HG03103 (cell line): ENCODE results near the gene LYPLAL1.
A peak's percentile ranks its signal among the peaks of the same experiment; 100 is the strongest.

ENCODE experiments used
- ATAC-seq: cut with Tn5 transposase; IDR thresholded peaks from one replicate; pipeline ENCODE4 v1.9.1; 2021; ENCODE audit warnings: low read depth; ENCODE audit not compliant: unreplicated experiment

LYPLAL1 gene

GRCh38 chr1:219173758-219174459 lies at the start of gene LYPLAL1:
TSS of gene LYPLAL1 (plus strand) at chr1:219173878. CDS start at chr1:219173891, 13 bp downstream.
- ATAC-seq, result peak; percentile 62

- no peak for ATAC-seq
Observed at GRCh38 chr1:219124163-219124562, 49.5 kb upstream of the LYPLAL1 start.

- no peak for ATAC-seq
Observed at GRCh38 chr1:219125342-219125741, 48.3 kb upstream of the LYPLAL1 start.

GRCh38 chr1:219126377-219126776 lies 47.3 kb upstream of the LYPLAL1 start:
- no peak for ATAC-seq

- ATAC-seq, result no peak
Observed at GRCh38 chr1:219128957-219129356, 44.7 kb upstream of the LYPLAL1 start.

- no peak for ATAC-seq
Observed at GRCh38 chr1:219130366-219130935, 43.2 kb upstream of the LYPLAL1 start.

GRCh38 chr1:219132939-219133338 lies 40.7 kb upstream of the LYPLAL1 start:
- no peak for ATAC-seq

GRCh38 chr1:219138747-219139146 lies 34.9 kb upstream of the LYPLAL1 start:
- no peak for ATAC-seq

GRCh38 chr1:219140303-219140877 lies 33.3 kb upstream of the LYPLAL1 start:
- ATAC-seq, result no peak

GRCh38 chr1:219143735-219144134 lies 29.9 kb upstream of the LYPLAL1 start:
- ATAC-seq, result no peak

GRCh38 chr1:219144658-219145315 lies 28.9 kb upstream of the LYPLAL1 start:
- ATAC-seq, result no peak

GRCh38 chr1:219147571-219148019 lies 26.1 kb upstream of the LYPLAL1 start:
- no peak for ATAC-seq

- ATAC-seq, result no peak
Observed at GRCh38 chr1:219149009-219149577, 24.6 kb upstream of the LYPLAL1 start.

- no peak for ATAC-seq
Observed at GRCh38 chr1:219149953-219150352, 23.7 kb upstream of the LYPLAL1 start.

GRCh38 chr1:219150913-219151312 lies 22.8 kb upstream of the LYPLAL1 start:
- ATAC-seq, result no peak

GRCh38 chr1:219151467-219151866 lies 22.2 kb upstream of the LYPLAL1 start:
- ATAC-seq, result no peak

- ATAC-seq, result no peak
Observed at GRCh38 chr1:219152751-219153150, 20.9 kb upstream of the LYPLAL1 start.

- no peak for ATAC-seq
Observed at GRCh38 chr1:219153723-219154122, 20.0 kb upstream of the LYPLAL1 start.

GRCh38 chr1:219155135-219155534 lies 18.5 kb upstream of the LYPLAL1 start:
- ATAC-seq, result no peak

GRCh38 chr1:219159946-219160645 lies 13.6 kb upstream of the LYPLAL1 start:
- no peak for ATAC-seq
